H1 (cell line): ENCODE results near the gene KRT85. TPM values are rescaled to one million over a fixed set of nuclear protein-coding genes. Genes with fewer than 3 reads are reported as not detected.

Experiments used
- CHD2 ChIP-seq: IDR thresholded peaks from 2 replicates; pipeline ENCODE4 v1.6.1; 2012; ENCODE audit warnings: low read length, improper control_type of control experiment
- FOSL1 ChIP-seq: IDR thresholded peaks from 2 replicates; pipeline ENCODE4 v1.6.1; 2011; ENCODE audit warnings: mild to moderate bottlenecking, low read depth, low read length, moderate library complexity; ENCODE audit not compliant: insufficient read depth
- RAD21 ChIP-seq, 2 experiments: IDR thresholded peaks in 1 of 2; conservative IDR thresholded peaks in 1 of 2; 2 replicates each; pipeline ENCODE4 v1.6.1; 2011; ENCODE audit warnings: low read depth in 2 of 2, low read length in 2 of 2, improper control_type of control experiment in 1 of 2, inconsistent platforms in 1 of 2, mild to moderate bottlenecking in 1 of 2, moderate library complexity in 1 of 2
- SAP30 ChIP-seq: fragments of 300-600 bp; sonication (generic); IDR thresholded peaks from 2 replicates; pipeline ENCODE4 v1.7.1; 2012; ENCODE audit warnings: low read length, moderate library complexity, mild to moderate bottlenecking, inconsistent platforms; ENCODE audit not compliant: insufficient read depth, insufficient replicate concordance
- ZNF274 ChIP-seq: IDR thresholded peaks from 2 replicates; pipeline ENCODE4 v1.7.0; 2012; ENCODE audit warnings: low read length, borderline replicate concordance; ENCODE audit errors: extremely low read depth
- polyA plus RNA-seq, 7 experiments: library from polyadenylated mRNA; depleted of rRNA in 3 of 7; stranded (reverse) in 5 of 7; unstranded in 2 of 7; fragments of >200 nt in 5 of 7; fragments of 200-250 nt in 2 of 7; gene quantifications; 1 replicate in 5 of 7; 2 replicates in 1 of 7; 4 replicates in 1 of 7; pipeline versions ENCODE4 v1.2.1 to v1.2.3, GENCODE V29; 2011 to 2013; ENCODE audit warnings: missing spikeins in 2 of 7, mixed read lengths in 2 of 7
- total RNA-seq: library from RNA; stranded (reverse); fragmentation: NEBNext Ultra II Directional; extraction: Animal tissue kit (Norgen Biotek cat#: 25700); gene quantifications from 2 replicates; pipeline ENCODE4 v1.2.1, GENCODE V29; 2021
- TF ChIP-seq, protein P1 (sequence below): IDR thresholded peaks from 2 replicates; pipeline ENCODE4 v1.6.1; 2012; ENCODE audit warnings: inconsistent platforms

The KRT85 gene
- total and polyA plus RNA-seq, 2 of the 8 experiments (the other 6 are each of a cell fraction or from before 2014, with no cell fraction given), result not detected

- TF ChIP-seq FOSL1 (no peak), CHD2 (no peak), RAD21 (IDR thresholded peaks at IDR 0.05 in 1 of 2, conservative IDR thresholded peaks at IDR 0.05 in 1 of 2; ENCODE audit: low read depth in 2 of 2, low read length in 2 of 2) (no peak), ZNF274 (no peak), SAP30 (no peak)
- TF ChIP-seq, protein P1, sequence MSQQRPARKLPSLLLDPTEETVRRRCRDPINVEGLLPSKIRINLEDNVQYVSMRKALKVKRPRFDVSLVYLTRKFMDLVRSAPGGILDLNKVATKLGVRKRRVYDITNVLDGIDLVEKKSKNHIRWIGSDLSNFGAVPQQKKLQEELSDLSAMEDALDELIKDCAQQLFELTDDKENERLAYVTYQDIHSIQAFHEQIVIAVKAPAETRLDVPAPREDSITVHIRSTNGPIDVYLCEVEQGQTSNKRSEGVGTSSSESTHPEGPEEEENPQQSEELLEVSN, result no peak
These were observed 28.9 kb downstream of the KRT85 start (continued) for GRCh38 chr12:52338241-52338960.
